Skeletal muscle satellite cell (primary cell): ENCODE data around the gene FZD10.

Source experiments
- H3K27me3 ChIP-seq: 2 replicates; pipeline ENCODE4 v1.7.0; 2013; ENCODE audit warnings: low read length; ENCODE audit not compliant: control insufficient read depth, insufficient read depth
- H3K36me3 ChIP-seq: 2 replicates; pipeline ENCODE4 v1.7.0; 2013; ENCODE audit warnings: mild to moderate bottlenecking, control low read depth, low read length; ENCODE audit not compliant: insufficient read depth
- H3K4me1 ChIP-seq: 2 replicates; pipeline ENCODE4 v1.7.0; 2013; ENCODE audit warnings: low read length; ENCODE audit not compliant: control insufficient read depth, insufficient read depth
- H3K4me2 ChIP-seq: 2 replicates; pipeline ENCODE4 v1.7.0; 2013; ENCODE audit warnings: mild to moderate bottlenecking, low read length
- H3K4me3 ChIP-seq: 2 replicates; pipeline ENCODE4 v1.7.0; 2013; ENCODE audit warnings: low read length
- H3K9ac ChIP-seq: 2 replicates; pipeline ENCODE4 v1.7.0; 2013; ENCODE audit warnings: mild to moderate bottlenecking, low read depth, low read length, moderate library complexity
- H3K9me3 ChIP-seq: replicated peaks from 2 replicates; pipeline ENCODE4 v1.7.0; 2013; ENCODE audit warnings: mild to moderate bottlenecking, control low read depth, low read length

FZD10 gene

DNA sequence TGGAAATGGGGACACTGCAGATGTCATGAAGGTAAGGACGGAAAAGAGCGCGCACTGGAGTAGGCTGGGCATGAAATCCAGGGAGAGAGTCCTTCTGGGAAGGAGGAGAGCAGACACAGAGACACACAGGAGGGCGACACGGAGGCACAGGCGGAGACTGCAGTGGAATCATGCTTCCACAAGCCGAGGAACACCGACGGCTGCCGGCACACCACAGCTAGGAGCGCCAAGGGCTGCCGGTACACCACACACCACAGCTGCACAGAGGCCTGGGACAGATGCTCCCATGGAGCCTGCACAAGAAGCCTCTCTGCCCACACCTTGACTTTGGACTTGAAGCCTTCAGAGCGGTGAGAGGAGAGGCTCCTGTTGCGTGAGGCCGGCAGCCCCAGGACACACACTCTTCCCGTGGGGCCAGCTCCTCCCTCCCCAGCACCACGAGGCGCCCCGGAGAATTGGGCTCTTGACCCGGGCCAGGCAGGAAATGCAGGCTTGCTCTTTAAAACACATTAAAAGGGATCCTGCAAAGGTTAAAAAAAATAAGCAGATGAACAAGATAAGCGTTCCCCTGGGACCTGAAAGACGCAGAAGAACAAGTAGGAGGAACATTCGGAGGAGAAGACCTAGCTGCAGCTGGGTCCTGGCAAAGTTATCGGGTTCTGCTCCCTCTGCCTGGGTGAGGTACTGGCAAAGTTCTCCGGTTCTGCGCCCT lies 28.3 kb upstream of the FZD10 start:
- no peak overlapping the region for H3K4me3 ChIP-seq
- H3K9ac ChIP-seq, result no peak overlapping the region
- no peak overlapping the region for H3K4me2 ChIP-seq
- H3K27me3 ChIP-seq, result no peaks in the 10 kb centered on the region
- no peaks in the 10 kb centered on the region for H3K4me1 ChIP-seq
- no peaks in the 10 kb centered on the region for H3K36me3 ChIP-seq
- H3K9me3 ChIP-seq, result peaks cover 25% of the 10 kb centered on the region

DNA sequence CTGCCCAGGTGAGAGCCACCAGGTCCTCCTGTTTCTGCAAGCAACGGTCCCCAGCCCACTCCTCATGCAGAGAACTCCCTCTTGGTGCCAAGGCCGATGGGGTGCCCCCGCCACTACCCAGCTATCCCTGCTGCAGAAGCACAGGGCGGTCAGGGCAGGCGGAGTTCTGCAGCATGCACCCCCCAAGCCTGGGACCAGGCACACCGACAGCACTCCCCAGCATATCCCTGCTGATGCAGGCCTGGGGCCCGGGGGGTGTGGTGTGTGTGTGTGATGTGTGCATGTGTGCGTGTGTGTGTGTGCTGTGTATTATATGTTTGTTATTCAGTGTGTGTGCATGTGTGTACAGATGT lies 27.7 kb upstream of the FZD10 start:
- H3K27me3 ChIP-seq, result no peaks in the 10 kb centered on the region
- H3K4me2 ChIP-seq, result no peak overlapping the region
- H3K36me3 ChIP-seq, result no peaks in the 10 kb centered on the region
- H3K9me3 ChIP-seq, result peaks cover 26% of the 10 kb centered on the region
- no peak overlapping the region for H3K4me3 ChIP-seq
- no peaks in the 10 kb centered on the region for H3K4me1 ChIP-seq
- no peak overlapping the region for H3K9ac ChIP-seq

DNA sequence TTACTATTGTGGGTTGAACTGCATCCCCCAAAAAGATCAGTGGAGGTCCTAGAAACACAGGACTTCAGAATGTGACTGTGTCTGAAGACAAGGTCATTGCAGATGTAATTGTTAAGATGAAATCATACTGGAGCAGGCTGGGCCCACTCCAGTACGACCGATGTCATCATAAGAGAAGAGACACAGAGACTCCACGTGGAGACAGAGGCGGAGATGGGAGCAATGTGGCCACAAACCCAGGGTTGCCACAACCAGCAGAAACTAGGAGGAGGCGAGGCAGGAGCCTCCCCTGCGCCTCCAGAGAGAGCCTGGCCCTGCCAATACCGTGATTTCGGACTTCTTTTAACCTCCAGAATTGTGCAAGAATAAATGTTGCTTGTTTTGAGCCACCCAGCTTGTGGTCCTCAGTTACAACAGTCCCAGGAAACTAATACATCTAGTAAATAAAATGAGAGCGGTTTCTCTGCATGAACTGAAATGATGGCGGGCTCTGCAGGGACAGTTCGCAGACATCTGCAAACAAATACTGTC lies 25.7 kb upstream of the FZD10 start:
- no peaks in the 10 kb centered on the region for H3K36me3 ChIP-seq
- no peaks in the 10 kb centered on the region for H3K27me3 ChIP-seq
- H3K9ac ChIP-seq, result no peak overlapping the region
- peaks cover 20% of the 10 kb centered on the region for H3K9me3 ChIP-seq
- H3K4me2 ChIP-seq, result no peak overlapping the region
- no peaks in the 10 kb centered on the region for H3K4me1 ChIP-seq
- no peak overlapping the region for H3K4me3 ChIP-seq

DNA sequence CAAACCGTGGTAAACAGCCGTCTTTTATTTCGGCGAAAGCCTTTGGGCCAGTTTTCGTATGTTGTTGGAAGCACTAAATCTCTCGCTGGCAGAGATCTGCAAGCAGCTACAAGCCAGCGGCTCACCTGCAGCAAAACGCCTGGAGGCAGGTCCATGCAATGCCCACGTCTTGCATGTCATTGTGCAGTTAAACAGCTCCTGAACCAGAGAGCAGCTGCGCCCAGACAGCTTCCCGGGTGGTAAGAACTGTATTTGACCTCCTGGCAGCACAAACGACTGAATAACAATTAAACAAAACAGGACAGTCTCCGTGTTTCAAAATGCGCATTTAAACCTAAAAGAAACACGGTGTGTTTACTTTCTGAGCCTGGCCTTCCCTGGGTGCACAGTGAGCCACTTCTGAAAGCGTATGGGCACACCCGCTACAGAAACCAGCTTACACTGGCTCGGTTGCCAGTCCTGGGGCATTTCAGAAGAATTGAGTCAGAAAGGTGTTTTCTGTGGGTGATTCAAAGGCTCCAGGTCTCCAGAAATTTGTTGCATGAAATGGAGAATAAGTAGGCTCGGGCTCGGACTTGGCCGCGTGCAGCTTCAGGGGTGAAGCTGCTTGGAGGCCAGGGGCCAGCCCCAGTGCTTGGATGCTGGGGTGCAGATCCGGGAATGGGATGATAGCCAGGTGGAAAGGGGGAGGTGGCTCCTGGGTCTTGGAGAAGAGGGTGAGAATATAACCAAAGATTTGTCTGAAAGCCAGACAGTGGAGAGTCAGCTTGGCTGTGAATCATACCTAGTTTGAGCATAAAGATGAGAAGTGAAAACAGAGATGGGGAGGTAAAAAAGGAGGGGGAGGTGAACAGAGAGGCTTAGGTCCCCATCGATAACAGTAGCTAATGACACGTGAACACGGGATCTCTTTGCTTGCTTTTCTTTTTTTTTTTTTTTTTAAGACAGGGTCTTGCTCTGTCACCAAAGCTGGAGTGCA lies 24.9 kb upstream of the FZD10 start:
- Histone ChIP-seq H3K4me2 (no peak overlapping the region), H3K4me1 (no peaks in the 10 kb centered on the region), H3K27me3 (no peaks in the 10 kb centered on the region), H3K4me3 (no peak overlapping the region), H3K9ac (no peak overlapping the region), H3K36me3 (no peaks in the 10 kb centered on the region), H3K9me3 (peaks cover 20% of the 10 kb centered on the region)

DNA sequence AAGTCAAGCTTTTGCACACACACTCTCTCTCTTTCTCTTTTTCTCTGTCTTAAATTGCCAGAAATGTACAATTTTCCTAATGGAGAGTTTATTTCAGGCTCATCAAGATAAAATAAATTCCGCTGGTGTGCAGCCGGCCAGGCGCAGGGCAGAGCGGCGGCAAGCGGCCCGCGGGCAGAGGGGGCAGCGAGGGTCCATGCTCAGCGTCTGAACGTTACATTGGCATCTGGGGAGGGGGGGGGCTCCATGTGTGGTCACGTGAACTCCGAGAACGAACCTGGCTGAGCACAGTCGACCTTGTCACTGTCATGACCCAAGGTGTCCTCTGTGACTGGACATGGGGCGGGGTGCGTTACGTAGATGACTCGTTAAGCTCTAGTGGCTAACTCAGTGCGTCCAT lies 23.8 kb upstream of the FZD10 start:
- H3K9me3 ChIP-seq, result peaks cover 17% of the 10 kb centered on the region
- no peak overlapping the region for H3K4me3 ChIP-seq
- no peak overlapping the region for H3K4me2 ChIP-seq
- no peaks in the 10 kb centered on the region for H3K36me3 ChIP-seq
- no peaks in the 10 kb centered on the region for H3K4me1 ChIP-seq
- no peak overlapping the region for H3K9ac ChIP-seq
- no peaks in the 10 kb centered on the region for H3K27me3 ChIP-seq

DNA sequence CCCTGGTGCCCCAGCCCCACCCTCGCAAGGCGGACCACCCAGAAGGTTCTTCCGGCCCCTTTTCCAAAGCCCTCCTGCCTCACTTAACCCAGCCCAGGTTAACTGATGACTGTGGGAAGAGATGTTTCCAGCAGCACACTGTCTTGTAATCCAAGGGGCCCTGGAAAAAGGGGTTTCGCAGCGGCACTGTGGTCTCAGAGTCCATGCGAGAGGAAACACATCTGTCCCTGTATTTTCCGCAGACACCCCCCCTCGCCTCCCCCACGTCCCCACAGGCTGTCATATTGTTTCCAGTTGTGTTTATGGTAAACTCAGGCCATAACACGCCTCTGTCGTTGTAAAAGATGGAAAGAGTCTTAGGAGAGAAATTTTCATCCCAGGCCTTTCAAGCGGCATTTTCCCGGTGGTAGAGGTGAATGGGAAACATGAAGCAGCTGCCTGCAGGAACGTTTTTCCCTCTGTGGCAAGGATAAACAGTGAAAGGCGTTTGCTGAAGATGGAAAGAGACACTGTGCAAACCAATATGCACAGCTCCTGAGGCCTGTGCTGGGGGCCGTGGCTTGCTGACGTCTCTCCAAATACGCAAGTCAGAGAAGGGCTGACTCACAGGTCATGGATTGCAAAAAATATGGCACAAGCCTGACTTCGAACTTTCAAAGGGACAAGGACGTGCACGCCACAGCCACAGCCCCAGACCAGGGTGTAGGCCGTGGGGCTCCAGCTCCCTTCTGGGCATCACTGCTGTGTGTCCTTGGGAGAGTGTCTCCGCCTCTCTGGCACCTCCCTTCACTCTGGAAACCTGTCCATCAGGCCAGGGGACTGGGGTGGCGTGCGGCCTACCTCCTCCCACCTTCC lies 22.5 kb upstream of the FZD10 start:
- Histone ChIP-seq H3K4me1 (no peaks in the 10 kb centered on the region), H3K27me3 (no peaks in the 10 kb centered on the region), H3K4me3 (no peak overlapping the region), H3K36me3 (no peaks in the 10 kb centered on the region), H3K9ac (no peak overlapping the region), H3K9me3 (peaks cover 12% of the 10 kb centered on the region), H3K4me2 (no peak overlapping the region)

DNA sequence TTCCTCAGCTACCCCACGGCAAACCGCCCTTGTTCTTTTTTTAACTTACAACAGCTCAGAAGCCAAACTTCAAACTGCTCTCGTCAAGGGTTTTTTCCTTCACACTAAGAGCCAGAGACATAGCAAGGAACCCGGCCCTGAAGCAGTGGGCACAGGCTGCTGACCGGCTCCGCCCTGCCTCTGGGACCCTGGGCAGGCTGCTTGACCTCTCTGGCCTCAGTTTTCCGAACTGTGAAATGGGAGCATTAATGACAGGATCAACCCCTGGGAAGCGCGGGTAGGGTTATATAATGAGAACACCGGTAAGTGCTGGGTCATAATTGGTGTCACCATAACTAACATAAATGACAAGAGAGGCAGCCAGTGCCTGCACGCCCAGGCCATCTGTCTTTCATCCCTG lies 21.2 kb upstream of the FZD10 start:
- Histone ChIP-seq H3K4me1 (no peaks in the 10 kb centered on the region), H3K36me3 (no peaks in the 10 kb centered on the region), H3K27me3 (no peaks in the 10 kb centered on the region), H3K9ac (no peak overlapping the region), H3K9me3 (peaks cover 3% of the 10 kb centered on the region), H3K4me2 (no peak overlapping the region), H3K4me3 (no peak overlapping the region)

DNA sequence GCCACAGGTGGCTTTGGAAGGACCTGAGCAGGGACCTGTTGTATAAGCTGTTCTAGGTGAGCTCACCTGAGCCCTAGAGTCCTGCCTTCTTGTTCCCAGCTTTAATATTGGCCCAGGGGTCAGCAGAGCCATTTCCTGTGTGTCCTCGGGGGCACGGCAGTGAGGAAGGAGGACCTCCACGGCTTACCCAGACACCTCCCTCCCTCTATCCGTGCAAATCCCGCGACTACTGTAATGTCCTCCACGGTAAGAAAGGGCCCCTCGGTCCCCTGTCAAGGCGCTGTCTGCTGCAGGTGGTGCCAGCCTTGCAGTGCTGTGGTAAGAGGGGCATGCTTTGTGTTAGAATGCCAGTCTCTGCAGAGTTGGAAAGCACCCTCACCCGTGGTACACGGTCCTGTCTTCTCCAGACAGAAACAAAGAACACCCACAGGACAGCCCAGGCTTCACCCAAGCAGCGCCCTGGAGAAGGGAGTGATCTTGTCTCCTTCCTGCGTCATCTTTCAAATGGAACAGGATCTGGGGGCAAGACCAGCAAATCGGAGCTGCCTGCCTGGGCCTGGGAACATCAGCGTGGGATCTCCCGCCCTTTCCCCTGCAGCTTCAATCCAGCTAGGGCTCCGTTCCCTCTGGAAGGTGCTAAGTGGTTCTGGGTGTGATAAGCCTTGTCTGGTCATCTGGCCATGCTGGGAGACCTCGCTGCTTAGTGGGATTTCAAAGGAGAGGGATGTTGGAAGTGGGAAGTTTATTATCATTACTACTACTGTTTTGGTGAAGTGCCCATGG lies 20.2 kb upstream of the FZD10 start:
- no peaks in the 10 kb centered on the region for H3K27me3 ChIP-seq
- H3K4me1 ChIP-seq, result no peaks in the 10 kb centered on the region
- H3K9me3 ChIP-seq, result peaks cover 3% of the 10 kb centered on the region
- no peak overlapping the region for H3K4me3 ChIP-seq
- no peak overlapping the region for H3K9ac ChIP-seq
- no peaks in the 10 kb centered on the region for H3K36me3 ChIP-seq
- H3K4me2 ChIP-seq, result no peak overlapping the region

DNA sequence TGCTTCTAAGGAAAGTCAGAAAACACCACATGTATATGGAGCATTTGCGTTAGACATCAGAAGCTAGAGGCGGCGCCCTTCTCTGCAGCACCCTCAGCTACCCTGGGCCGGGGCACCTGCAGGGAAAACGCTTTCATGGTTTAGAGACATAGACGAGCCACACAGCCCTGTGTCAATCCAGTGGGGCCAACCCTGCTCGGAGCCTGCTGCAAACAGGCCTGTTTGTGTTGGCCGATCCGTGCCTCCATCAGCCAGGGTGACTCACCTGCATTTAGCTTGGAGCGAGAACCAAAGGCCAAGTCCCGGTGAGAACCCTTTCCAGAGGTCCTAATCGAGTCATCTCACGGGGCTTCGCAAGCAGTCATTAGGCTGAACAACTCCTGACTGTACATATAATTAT lies 19.5 kb upstream of the FZD10 start:
- Histone ChIP-seq H3K4me3 (no peak overlapping the region), H3K9ac (no peak overlapping the region), H3K9me3 (peaks cover 3% of the 10 kb centered on the region), H3K4me1 (no peaks in the 10 kb centered on the region), H3K36me3 (no peaks in the 10 kb centered on the region), H3K4me2 (no peak overlapping the region), H3K27me3 (no peaks in the 10 kb centered on the region)

DNA sequence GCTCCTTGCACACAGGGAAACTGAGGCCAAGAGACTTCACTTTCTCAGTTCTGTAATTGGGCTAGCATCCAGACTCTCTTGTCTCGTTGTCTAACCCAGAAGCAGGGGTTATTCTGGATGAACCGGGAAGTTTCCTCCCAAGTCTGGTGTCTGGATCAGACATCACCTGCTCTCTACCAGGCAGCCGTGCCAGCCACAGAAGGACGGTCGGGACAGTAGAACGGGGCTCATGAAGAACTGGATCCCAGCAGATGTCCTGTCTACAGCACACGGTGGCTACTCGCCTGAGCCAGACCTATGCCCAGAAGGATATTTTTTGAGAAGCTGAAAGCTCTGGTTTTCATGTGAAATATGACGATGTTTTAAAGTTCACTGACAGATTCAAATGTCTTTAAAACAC lies 19.1 kb upstream of the FZD10 start:
- no peak overlapping the region for H3K4me3 ChIP-seq
- no peaks in the 10 kb centered on the region for H3K4me1 ChIP-seq
- H3K9me3 ChIP-seq, result peaks cover 4% of the 10 kb centered on the region
- no peaks in the 10 kb centered on the region for H3K36me3 ChIP-seq
- no peaks in the 10 kb centered on the region for H3K27me3 ChIP-seq
- no peak overlapping the region for H3K9ac ChIP-seq
- no peak overlapping the region for H3K4me2 ChIP-seq
